Measurements from ENCODE around the gene PAX7.
A peak's percentile ranks its signal among the peaks of the same experiment; 100 is the strongest.

PAX7 gene

DNA sequence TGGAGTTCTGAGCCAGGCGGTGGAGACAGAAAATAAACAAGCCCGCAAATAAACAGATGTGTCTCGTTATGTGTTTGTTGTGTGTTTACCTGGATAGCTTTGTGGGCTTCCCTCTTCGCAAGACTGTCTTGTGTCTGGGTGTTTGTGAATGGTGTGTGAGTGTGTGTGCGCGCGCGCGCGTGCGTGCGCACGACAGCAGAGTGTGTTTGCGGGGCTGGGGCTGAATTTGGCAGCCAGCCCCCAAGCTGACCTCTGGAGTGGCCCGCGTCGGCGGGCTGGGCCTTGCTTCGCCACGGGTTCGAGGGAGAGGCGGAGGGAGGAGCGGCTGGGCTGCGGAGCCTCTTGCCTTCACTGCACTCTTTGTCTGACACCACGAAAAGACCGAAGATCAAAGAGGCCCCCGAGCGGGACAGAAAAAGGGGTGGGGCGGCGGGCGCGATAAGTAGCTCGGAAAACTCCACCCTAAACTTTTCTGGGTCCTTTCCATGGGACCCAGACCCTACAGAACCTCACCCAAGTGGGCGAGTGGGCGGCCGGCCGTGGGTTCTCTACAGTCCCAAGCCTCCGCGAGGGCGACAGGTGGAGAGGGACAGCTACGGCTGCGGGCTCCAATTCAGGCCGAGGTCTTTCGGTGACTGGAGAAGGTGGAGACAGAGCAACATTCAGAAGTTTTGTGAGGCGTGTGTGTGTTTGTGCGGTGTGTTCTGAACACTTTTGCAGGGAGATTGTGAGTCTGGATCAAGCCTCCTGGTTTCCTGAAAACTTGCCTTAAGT lies 14.5 kb downstream of the PAX7 start:
- Histone ChIP-seq H3K4me1 (ENCODE audit: control insufficient read depth, insufficient read depth, low read length) (peaks cover 27% of the 10 kb centered on the region), H3K9me3 (ENCODE audit: control insufficient read depth, insufficient read depth, low read length) (no peaks in the 10 kb centered on the region), H3K36me3 (ENCODE audit: control insufficient read depth, insufficient read depth, low read length) (no peaks in the 10 kb centered on the region), H3K4me3 (ENCODE audit: low read depth, low read length) (peak overlapping the region; percentile 39), H3K9ac (ENCODE audit: low read depth, low read length) (no peak overlapping the region), H3K27me3 (ENCODE audit: control insufficient read depth, insufficient read depth, low read length) (peaks cover 92% of the 10 kb centered on the region)

GRCh38 chr1:18645747-18646090 lies 15.1 kb downstream of the PAX7 start:
- Histone ChIP-seq H3K9me3 (ENCODE audit: control insufficient read depth, insufficient read depth, low read length) (no peaks in the 10 kb centered on the region), H3K4me1 (ENCODE audit: control insufficient read depth, insufficient read depth, low read length) (peaks cover 29% of the 10 kb centered on the region), H3K9ac (ENCODE audit: low read depth, low read length) (no peak overlapping the region), H3K36me3 (ENCODE audit: control insufficient read depth, insufficient read depth, low read length) (no peaks in the 10 kb centered on the region), H3K27me3 (ENCODE audit: control insufficient read depth, insufficient read depth, low read length) (peaks cover 94% of the 10 kb centered on the region), H3K4me3 (ENCODE audit: low read depth, low read length) (peak overlapping the region; percentile 11)

DNA sequence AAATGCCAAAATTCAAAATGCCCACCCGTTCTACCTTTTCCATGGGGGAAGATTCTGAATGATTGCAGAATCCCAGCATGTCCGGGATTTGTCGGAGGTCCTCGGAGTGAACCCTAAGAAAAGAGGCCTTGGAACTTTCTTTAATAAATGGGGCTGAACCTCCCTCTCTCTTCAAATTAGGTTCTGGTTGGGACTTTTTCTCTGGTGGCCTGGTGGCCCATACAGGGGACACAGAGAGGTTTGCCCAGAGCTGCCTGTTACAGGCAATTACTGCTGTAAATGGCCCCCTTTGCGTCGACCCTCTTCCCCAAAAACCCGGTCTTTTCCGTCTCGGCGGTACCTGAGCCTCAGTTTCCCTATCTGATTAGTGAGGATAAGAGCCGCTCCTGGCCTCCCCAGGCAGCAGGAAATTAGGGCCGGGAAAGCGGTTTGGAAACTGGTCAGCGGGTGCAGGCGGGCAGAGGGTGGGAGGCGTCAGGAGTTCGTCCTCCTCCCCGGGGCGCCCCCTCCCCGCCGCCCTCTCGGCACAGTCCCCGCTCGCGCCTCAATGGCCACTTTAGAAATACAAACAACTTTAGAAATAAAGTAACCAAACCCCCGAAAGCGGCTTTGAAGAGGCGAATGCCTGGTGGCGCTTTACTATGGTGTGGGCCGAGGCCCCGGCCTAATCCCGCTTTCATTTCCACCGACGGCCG lies 15.6 kb downstream of the PAX7 start:
- Histone ChIP-seq H3K9ac (ENCODE audit: low read depth, low read length) (no peak overlapping the region), H3K4me3 (ENCODE audit: low read depth, low read length) (peak overlapping the region; percentile 22), H3K9me3 (ENCODE audit: control insufficient read depth, insufficient read depth, low read length) (no peaks in the 10 kb centered on the region), H3K36me3 (ENCODE audit: control insufficient read depth, insufficient read depth, low read length) (no peaks in the 10 kb centered on the region), H3K27me3 (ENCODE audit: control insufficient read depth, insufficient read depth, low read length) (peaks cover 94% of the 10 kb centered on the region), H3K4me1 (ENCODE audit: control insufficient read depth, insufficient read depth, low read length) (peaks cover 34% of the 10 kb centered on the region)

GRCh38 chr1:18646786-18647410 lies 16.3 kb downstream of the PAX7 start:
- Histone ChIP-seq H3K9ac (ENCODE audit: low read depth, low read length) (no peak overlapping the region), H3K27me3 (ENCODE audit: control insufficient read depth, insufficient read depth, low read length) (peaks cover 92% of the 10 kb centered on the region), H3K9me3 (ENCODE audit: control insufficient read depth, insufficient read depth, low read length) (no peaks in the 10 kb centered on the region), H3K4me3 (ENCODE audit: low read depth, low read length) (peak overlapping the region; percentile 32), H3K4me1 (ENCODE audit: control insufficient read depth, insufficient read depth, low read length) (peaks cover 35% of the 10 kb centered on the region), H3K36me3 (ENCODE audit: control insufficient read depth, insufficient read depth, low read length) (no peaks in the 10 kb centered on the region)

- H3K9me3 ChIP-seq (ENCODE audit: control insufficient read depth, insufficient read depth, low read length): no peaks in the 10 kb centered on the region
- no peak overlapping the region for H3K9ac ChIP-seq (ENCODE audit: low read depth, low read length)
- H3K4me1 ChIP-seq (ENCODE audit: control insufficient read depth, insufficient read depth, low read length): peaks cover 38% of the 10 kb centered on the region
- H3K36me3 ChIP-seq (ENCODE audit: control insufficient read depth, insufficient read depth, low read length): no peaks in the 10 kb centered on the region
- H3K27me3 ChIP-seq (ENCODE audit: control insufficient read depth, insufficient read depth, low read length): peaks cover 93% of the 10 kb centered on the region
- peak overlapping the region; percentile 32 for H3K4me3 ChIP-seq (ENCODE audit: low read depth, low read length)
Observed at GRCh38 chr1:18647681-18648214, 17.1 kb downstream of the PAX7 start.

- H3K4me3 ChIP-seq (ENCODE audit: low read depth, low read length): no peak overlapping the region
- peaks cover 44% of the 10 kb centered on the region for H3K4me1 ChIP-seq (ENCODE audit: control insufficient read depth, insufficient read depth, low read length)
- H3K9me3 ChIP-seq (ENCODE audit: control insufficient read depth, insufficient read depth, low read length): no peaks in the 10 kb centered on the region
Observed at GRCh38 chr1:18649693-18650370, 19.2 kb downstream of the PAX7 start.

GRCh38 chr1:18651713-18652112 lies 21.1 kb downstream of the PAX7 start:
- H3K9ac ChIP-seq (ENCODE audit: low read depth, low read length): no peak overlapping the region
- peaks cover 40% of the 10 kb centered on the region for H3K4me1 ChIP-seq (ENCODE audit: control insufficient read depth, insufficient read depth, low read length)
- no peaks in the 10 kb centered on the region for H3K9me3 ChIP-seq (ENCODE audit: control insufficient read depth, insufficient read depth, low read length)
- peaks cover 91% of the 10 kb centered on the region for H3K27me3 ChIP-seq (ENCODE audit: control insufficient read depth, insufficient read depth, low read length)
- no peak overlapping the region for H3K4me3 ChIP-seq (ENCODE audit: low read depth, low read length)
- no peaks in the 10 kb centered on the region for H3K36me3 ChIP-seq (ENCODE audit: control insufficient read depth, insufficient read depth, low read length)

More at GRCh38 chr1:18649693-18650370, 19.2 kb downstream of the PAX7 start:
- H3K27me3 ChIP-seq (ENCODE audit: control insufficient read depth, insufficient read depth, low read length): peaks cover 93% of the 10 kb centered on the region
- H3K36me3 ChIP-seq (ENCODE audit: control insufficient read depth, insufficient read depth, low read length): no peaks in the 10 kb centered on the region
- no peak overlapping the region for H3K9ac ChIP-seq (ENCODE audit: low read depth, low read length)

- Histone ChIP-seq H3K27me3 (ENCODE audit: control insufficient read depth, insufficient read depth, low read length) (peaks cover 91% of the 10 kb centered on the region), H3K9me3 (ENCODE audit: control insufficient read depth, insufficient read depth, low read length) (no peaks in the 10 kb centered on the region), H3K4me1 (ENCODE audit: control insufficient read depth, insufficient read depth, low read length) (peaks cover 37% of the 10 kb centered on the region), H3K9ac (ENCODE audit: low read depth, low read length) (no peak overlapping the region), H3K36me3 (ENCODE audit: control insufficient read depth, insufficient read depth, low read length) (no peaks in the 10 kb centered on the region), H3K4me3 (ENCODE audit: low read depth, low read length) (no peak overlapping the region)
Observed at GRCh38 chr1:18652791-18653190, 22.1 kb downstream of the PAX7 start.

DNA sequence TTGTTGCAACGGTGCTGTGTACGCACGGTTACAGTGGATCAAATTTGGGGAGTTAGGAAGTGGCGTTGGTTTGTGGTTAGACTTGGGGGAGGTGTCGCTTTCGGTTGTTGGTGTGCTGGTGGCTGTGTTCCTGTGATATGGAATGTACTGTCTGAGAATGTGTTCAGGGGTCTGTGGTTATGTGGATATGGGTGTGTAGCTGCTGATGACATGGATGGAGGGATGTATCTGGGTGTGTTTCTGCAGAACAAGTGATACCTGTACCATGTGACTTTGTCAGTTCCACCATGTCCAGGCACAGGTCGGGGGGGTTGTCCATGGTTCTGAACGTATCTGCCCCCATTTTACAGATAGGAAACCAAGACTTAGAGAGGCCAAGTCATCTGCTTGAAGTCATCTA lies 22.7 kb downstream of the PAX7 start:
- Histone ChIP-seq H3K9me3 (ENCODE audit: control insufficient read depth, insufficient read depth, low read length) (no peaks in the 10 kb centered on the region), H3K4me3 (ENCODE audit: low read depth, low read length) (no peak overlapping the region), H3K27me3 (ENCODE audit: control insufficient read depth, insufficient read depth, low read length) (peaks cover 90% of the 10 kb centered on the region), H3K4me1 (ENCODE audit: control insufficient read depth, insufficient read depth, low read length) (peaks cover 37% of the 10 kb centered on the region), H3K9ac (ENCODE audit: low read depth, low read length) (no peak overlapping the region), H3K36me3 (ENCODE audit: control insufficient read depth, insufficient read depth, low read length) (no peaks in the 10 kb centered on the region)

DNA sequence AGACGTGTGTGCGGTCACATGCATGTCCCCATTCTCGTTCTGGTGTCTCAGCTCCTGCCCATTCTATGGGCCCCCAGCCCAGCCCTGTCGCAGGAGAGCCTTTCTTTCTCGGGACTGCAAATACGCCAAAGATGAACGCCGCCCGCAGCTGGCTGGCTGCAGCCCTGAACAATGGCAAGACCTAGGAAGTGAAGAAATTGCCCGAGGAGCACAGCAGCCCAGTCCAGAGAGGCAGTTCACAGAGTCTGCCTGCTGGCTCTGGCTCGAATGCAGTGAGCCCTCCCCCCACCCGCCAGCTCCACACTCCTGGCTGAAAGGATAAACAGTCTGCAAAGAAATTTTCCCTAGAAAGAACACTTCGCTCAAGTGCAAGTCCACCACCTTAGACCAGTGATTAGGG lies 23.3 kb downstream of the PAX7 start:
- Histone ChIP-seq H3K4me1 (ENCODE audit: control insufficient read depth, insufficient read depth, low read length) (peaks cover 37% of the 10 kb centered on the region), H3K9ac (ENCODE audit: low read depth, low read length) (no peak overlapping the region), H3K9me3 (ENCODE audit: control insufficient read depth, insufficient read depth, low read length) (no peaks in the 10 kb centered on the region), H3K27me3 (ENCODE audit: control insufficient read depth, insufficient read depth, low read length) (peaks cover 90% of the 10 kb centered on the region), H3K4me3 (ENCODE audit: low read depth, low read length) (no peak overlapping the region), H3K36me3 (ENCODE audit: control insufficient read depth, insufficient read depth, low read length) (no peaks in the 10 kb centered on the region)

DNA sequence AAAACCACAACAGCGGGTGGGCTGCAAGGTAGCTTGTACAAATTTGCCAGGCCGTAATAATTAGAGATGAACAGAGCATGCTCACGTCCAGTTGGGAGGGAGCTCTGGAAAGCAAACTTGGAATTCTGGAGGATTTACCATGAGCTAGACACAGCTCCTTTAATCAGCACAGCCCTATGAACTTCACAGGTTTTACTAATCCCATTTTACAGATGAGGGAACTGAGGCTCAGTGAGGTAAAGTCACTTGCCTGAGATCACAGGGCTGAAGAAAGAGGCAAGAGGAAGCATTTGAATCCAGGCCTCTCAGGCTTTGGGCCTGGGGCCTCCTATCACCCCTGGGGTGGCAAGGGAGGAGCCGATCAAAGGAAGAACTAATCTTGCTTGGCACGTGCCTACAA lies 24.0 kb downstream of the PAX7 start:
- H3K9me3 ChIP-seq (ENCODE audit: control insufficient read depth, insufficient read depth, low read length): no peaks in the 10 kb centered on the region
- no peak overlapping the region for H3K9ac ChIP-seq (ENCODE audit: low read depth, low read length)
- H3K36me3 ChIP-seq (ENCODE audit: control insufficient read depth, insufficient read depth, low read length): no peaks in the 10 kb centered on the region
- peaks cover 90% of the 10 kb centered on the region for H3K27me3 ChIP-seq (ENCODE audit: control insufficient read depth, insufficient read depth, low read length)
- no peak overlapping the region for H3K4me3 ChIP-seq (ENCODE audit: low read depth, low read length)
- H3K4me1 ChIP-seq (ENCODE audit: control insufficient read depth, insufficient read depth, low read length): peaks cover 31% of the 10 kb centered on the region

All from iPS-15b (cell line).